IgD-negative memory B cell (primary cell): ENCODE data around the gene PAX1. TPM values are rescaled to one million over a fixed set of nuclear protein-coding genes. Genes with fewer than 3 reads are reported as not detected.

Source experiments
- H3K27ac Mint-ChIP-seq, 3 donors: one replicate each; pipeline ENCODE4 v1.8.0; 2020 to 2022; ENCODE audit warnings: mild to moderate bottlenecking in 3 of 3, mixed read lengths in 3 of 3, moderate library complexity in 1 of 3
- H3K27me3 Mint-ChIP-seq: one replicate; pipeline ENCODE4 v1.8.0; 2021; ENCODE audit warnings: mixed read lengths
- H3K36me3 Mint-ChIP-seq: one replicate; pipeline ENCODE4 v1.8.0; 2020; ENCODE audit warnings: mild to moderate bottlenecking, mixed read lengths
- H3K4me1 Mint-ChIP-seq, 3 donors: one replicate each; pipeline ENCODE4 v1.8.0; 2020 to 2022; ENCODE audit warnings: mixed read lengths in 3 of 3, mild to moderate bottlenecking in 1 of 3
- H3K4me3 Mint-ChIP-seq, 4 donors: one replicate each; pipeline ENCODE4 v1.8.0; 2020 to 2022; ENCODE audit warnings: mild to moderate bottlenecking in 4 of 4, mixed read lengths in 4 of 4, moderate library complexity in 3 of 4
- H3K9me3 Mint-ChIP-seq, 3 donors: one replicate each; pipeline ENCODE4 v1.8.0; 2020 to 2021; ENCODE audit warnings: mixed read lengths in 3 of 3, mild to moderate bottlenecking in 1 of 3
- polyA plus RNA-seq: library from polyadenylated mRNA; unstranded; fragments of 300-500 nt; fragmentation: Illumina TruSeq; gene quantifications from one replicate; pipeline ENCODE4 v1.2.3, GENCODE V29; 2021

The PAX1 gene
- polyA plus RNA-seq, 1 donor from 2014 or later, result not detected

GRCh38 chr20:21741266-21741665 is 35.8 kb downstream of the PAX1 start:
- H3K36me3 Mint-ChIP-seq, result no peaks in the 10 kb centered on the region
- no peaks in the 10 kb centered on the region for H3K27me3 Mint-ChIP-seq
- no peak overlapping the region for H3K4me3 Mint-ChIP-seq
- no peaks in the 10 kb centered on the region for H3K4me1 Mint-ChIP-seq
- H3K9me3 Mint-ChIP-seq, result peaks cover 2 to 14% (median 7%) of the 10 kb centered on the region in 3 donors
- H3K27ac Mint-ChIP-seq, result no peak overlapping the region

GRCh38 chr20:21762646-21763045 is 57.2 kb downstream of the PAX1 start:
- H3K27me3 Mint-ChIP-seq, result peaks cover under 1% of the 10 kb centered on the region

GRCh38 chr20:21767200-21767738 is 61.8 kb downstream of the PAX1 start:
- H3K4me3 Mint-ChIP-seq, result no peak overlapping the region
- peaks cover 3% of the 10 kb centered on the region for H3K27me3 Mint-ChIP-seq
- H3K9me3 Mint-ChIP-seq, result peaks cover 0 to 5% (median 1%) of the 10 kb centered on the region in 3 donors
- H3K36me3 Mint-ChIP-seq, result no peaks in the 10 kb centered on the region
- no peaks in the 10 kb centered on the region for H3K4me1 Mint-ChIP-seq
- H3K27ac Mint-ChIP-seq, result no peak overlapping the region

More at GRCh38 chr20:21762646-21763045, 57.2 kb downstream of the PAX1 start:
- Mint-ChIP-seq H3K4me3 (no peak overlapping the region), H3K27ac (no peak overlapping the region), H3K4me1 (no peaks in the 10 kb centered on the region), H3K36me3 (no peaks in the 10 kb centered on the region), H3K9me3 (peaks cover 0 to 7% (median 3%) of the 10 kb centered on the region in 3 donors)

GRCh38 chr20:21767739-21768223 is 62.3 kb downstream of the PAX1 start:
- peaks cover 0 to 5% (median 1%) of the 10 kb centered on the region in 3 donors for H3K9me3 Mint-ChIP-seq
- no peaks in the 10 kb centered on the region for H3K4me1 Mint-ChIP-seq
- no peak overlapping the region for H3K4me3 Mint-ChIP-seq
- no peaks in the 10 kb centered on the region for H3K36me3 Mint-ChIP-seq
- H3K27me3 Mint-ChIP-seq, result peaks cover 3% of the 10 kb centered on the region
- H3K27ac Mint-ChIP-seq, result no peak overlapping the region

Other genes starting within 250 kb of the PAX1 start
- not detected for gene NKX2-2, start 191.6 kb upstream of the PAX1 start, polyA plus RNA-seq